GM18873 (cell line): ENCODE measurements around the gene GNA15.
"Not testable (repeated sequence)": the region's sequence is repeated elsewhere in the genome, so short reads cannot be mapped to it uniquely, and the experiment has no call there.

ENCODE experiments used
- ATAC-seq: cut with Tn5 transposase; IDR thresholded peaks from one replicate; pipeline ENCODE4 v1.9.1; 2021; ENCODE audit warnings: mild to moderate bottlenecking, moderate library complexity, moderate number of reproducible peaks; ENCODE audit not compliant: unreplicated experiment, low FRiP score

The GNA15 gene

DNA sequence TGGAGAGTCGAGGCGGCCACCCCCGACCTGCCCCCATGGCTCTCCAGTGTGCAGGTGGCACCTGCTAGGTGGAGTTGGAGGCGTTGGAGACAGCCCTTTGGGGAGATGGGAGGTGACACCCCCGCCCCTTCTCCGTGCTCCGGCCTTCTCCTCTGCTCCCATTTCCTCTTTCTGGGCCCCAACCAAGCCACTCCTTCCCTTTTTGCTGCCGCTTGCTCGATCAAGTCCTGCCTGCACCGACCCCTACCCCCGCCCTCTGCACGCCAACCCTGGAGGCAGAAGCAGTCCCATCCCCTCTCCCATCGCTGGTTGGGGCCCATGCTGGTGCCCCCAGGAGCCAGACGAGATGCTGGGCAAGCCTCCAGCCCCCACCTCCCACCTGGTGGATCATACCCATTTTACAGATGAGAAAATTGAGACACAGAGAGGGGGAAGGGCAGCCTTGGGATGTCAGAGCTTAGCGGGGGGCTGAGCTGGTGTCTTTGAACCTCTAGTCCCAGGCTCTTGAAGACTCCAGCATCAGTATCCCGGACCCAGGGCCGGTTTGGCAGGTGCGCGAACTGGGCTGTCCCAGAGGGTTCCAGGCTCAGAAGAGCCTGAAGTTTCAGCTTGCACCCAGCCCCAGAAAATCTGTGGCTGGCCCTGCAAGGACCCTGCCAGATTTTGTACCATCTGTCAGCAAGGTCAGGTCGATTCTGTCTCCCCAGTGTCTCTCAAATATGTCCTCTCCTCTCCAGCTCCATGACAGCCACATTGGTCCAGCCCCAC, 10.3 kb downstream of the GNA15 start:
- ATAC-seq, result no peak

GRCh38 chr19:3146677-3147100, 10.9 kb downstream of the GNA15 start:
- no peak for ATAC-seq

DNA sequence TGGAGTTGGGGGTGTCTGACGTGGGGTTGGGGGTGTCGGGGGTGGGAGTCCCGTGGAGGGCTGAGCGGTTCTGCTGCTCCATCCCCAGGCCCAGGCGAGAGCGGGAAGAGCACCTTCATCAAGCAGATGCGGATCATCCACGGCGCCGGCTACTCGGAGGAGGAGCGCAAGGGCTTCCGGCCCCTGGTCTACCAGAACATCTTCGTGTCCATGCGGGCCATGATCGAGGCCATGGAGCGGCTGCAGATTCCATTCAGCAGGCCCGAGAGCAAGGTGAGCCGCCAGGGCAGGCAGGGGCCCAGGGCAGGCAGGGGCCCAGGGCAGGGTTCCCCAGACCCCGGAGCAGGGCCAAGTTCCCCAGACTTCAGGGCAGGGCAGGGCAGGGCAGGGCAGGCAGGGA, 12.7 kb downstream of the GNA15 start:
- no peak for ATAC-seq

DNA sequence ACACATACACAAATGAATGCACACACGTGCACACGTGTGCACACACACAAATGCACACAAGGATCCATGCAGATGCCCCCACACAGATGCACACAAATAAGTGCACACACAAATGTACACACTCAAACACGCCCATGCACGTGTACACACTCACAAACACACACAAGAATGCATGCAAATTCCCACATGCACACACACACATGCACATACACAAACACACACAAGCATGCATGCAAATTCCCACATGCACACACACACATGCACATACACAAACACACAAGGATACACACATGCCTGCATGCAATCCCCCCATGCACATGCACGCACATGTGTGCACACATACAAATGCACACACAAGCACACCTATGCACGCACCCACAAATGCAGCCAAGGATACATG, 13.3 kb downstream of the GNA15 start:
- no peak for ATAC-seq

- ATAC-seq, result no peak
These were observed 14.0 kb downstream of the GNA15 start for GRCh38 chr19:3149526-3150505.

GRCh38 chr19:3150739-3151329, 15.0 kb downstream of the GNA15 start:
- ATAC-seq, result no peak

DNA sequence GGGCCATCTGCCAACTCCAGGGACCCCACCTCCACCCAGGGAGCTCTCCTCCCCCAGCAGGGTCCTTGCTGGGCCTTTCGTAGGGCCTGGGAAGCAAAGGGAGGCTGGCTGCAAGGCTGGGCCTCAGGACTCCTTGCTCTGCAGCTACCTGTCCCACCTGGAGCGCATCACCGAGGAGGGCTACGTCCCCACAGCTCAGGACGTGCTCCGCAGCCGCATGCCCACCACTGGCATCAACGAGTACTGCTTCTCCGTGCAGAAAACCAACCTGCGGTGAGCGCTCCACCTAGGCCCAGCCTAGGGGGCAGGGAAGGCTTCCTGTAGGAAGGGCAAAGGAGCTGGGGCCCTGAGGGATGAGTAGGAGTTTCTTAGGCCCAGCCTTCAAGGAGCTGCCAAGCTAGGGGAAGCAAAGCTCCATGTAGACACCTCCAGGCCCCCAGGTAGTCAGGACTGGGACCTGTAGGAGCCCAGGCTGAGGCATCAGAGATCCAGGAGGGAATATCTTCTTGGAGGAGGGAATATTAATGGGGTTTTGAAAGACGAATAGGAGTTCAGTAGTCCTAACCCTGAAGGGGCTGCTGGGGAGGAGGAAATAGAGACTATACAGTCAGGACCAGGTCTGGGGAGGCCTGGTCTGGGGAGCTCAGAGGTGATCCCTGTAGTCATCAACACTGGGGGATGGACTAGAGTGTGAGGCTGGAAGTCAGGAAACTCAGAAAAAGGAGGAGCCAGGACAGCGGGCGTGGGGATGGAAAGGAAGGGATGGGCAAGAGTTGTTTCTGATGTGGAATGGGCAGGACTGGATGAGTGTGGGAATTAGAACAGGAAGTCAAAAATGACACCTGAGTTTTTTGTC, 16.0 kb downstream of the GNA15 start:
- no peak for ATAC-seq

DNA sequence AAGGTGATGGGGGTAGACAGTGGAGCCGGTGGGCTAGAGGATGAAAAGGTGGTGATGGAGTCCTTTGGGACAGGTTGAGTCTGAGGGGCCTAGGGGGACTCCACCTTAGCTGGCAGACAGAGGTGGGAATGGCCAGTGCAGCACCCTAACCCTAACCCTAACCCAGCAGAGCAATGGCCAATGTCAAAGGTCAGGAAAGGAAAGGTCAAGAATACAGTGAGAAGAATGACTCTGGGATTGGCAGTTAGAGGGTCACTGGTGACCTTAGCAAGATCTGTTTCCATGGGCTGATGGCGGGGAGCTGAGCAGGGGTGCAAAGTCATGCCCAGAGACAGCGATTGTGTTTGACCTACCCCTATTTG, 16.6 kb downstream of the GNA15 start:
- no peak for ATAC-seq

DNA sequence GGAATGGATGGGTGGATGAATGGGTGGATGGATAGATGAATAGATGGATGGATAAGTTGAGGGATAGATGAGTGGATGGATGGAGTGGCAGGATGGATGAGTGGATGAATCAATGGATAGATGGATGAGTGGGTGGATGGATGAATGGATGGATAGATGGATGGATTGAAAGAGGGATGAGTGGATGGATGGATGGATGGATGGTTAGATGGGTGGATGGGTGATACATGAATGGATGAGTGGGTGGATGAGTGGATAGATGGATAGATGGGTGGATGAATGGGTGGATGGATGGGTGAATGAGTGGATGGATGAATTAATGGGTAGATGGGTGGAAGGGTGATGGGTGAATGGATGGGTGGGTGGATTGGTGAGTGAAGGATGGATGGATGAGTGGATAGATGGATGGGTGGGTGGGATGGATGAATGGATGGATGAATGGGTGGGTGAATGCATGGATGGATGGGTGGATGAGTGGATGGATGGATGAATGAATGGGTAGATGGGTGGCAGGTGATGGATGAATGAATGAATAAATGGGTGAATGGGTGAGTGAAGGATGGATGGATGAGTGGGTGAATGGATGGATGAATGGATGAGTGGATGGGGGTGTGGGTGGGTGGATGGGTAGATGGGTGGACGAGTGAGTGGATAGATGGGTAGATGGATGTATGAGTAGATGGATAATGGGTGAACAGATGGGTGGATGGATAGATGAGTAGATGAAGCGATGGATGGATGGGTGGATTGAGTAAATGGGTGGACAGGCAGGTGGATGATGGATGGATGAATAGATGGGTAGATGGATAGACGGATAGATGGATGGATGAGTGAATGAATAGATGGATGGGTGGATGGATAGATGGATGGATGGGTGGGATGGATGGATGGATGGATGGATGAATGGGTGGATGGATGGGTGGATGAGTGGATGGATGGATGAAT, 17.7 kb downstream of the GNA15 start:
- ATAC-seq, result no peak

DNA sequence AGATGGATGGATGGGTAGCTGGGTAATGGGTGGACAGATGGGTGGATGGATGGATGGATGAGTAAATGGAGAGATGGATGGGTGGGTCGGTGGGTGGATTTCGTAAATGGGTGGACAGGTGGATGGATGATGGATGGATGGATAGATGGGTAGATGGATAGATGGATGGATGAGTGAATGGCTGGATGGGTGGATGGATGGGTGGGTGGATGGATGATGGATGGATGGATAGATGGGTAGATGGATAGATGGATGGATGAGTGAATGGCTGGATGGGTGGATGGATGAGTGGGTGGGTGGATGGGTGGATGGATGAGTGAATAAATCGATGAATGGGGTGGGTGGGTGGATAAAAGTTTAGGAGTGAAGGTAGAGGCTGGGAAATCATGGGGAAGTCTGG, 18.6 kb downstream of the GNA15 start:
- not testable (repeated sequence) for ATAC-seq

- peak; percentile 54 for ATAC-seq
These were observed 19.3 kb downstream of the GNA15 start for GRCh38 chr19:3154957-3155736.

GRCh38 chr19:3157096-3157845, 21.4 kb downstream of the GNA15 start:
- no peak for ATAC-seq

GRCh38 chr19:3159565-3159964, 23.7 kb downstream of the GNA15 start:
- ATAC-seq, result no peak

DNA sequence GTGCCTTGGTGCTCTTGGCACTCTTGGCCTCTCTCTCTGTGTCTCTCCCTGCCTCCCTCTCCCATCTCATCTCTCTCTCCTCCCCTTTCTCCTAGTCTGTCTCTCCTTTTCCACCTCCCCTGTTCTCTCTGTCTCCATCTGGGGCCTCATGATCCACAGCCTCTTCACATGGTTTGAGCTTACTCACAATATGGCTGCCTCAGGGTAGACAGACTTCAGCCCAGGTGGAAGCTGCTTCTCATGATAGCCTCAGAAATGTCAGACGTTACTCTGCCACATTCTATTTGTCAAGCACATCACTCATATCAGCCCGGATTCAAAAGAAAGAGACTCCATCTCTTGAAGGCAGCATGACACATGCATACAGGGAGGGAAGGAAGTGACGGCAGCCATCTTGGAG, 24.4 kb downstream of the GNA15 start:
- no peak for ATAC-seq

DNA sequence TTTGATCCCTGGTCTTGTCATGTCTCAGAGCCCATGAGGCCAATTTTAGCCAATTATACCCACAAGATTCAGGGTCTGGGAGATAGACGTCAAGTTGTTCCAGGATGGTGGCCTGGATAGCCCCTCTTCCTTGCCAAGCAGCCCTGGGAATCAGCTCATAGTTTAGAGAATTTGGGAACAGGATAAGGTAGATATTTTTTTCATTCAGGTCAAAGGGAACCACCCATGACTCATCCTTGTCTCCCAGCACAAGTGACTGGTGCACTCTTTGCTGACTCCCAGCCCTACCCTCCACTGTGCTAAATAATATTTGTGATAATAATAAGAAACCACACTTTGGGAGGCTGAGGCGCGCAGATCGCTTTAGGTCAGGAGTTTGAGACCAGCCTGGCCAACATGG, 25.6 kb downstream of the GNA15 start:
- ATAC-seq, result no peak

DNA sequence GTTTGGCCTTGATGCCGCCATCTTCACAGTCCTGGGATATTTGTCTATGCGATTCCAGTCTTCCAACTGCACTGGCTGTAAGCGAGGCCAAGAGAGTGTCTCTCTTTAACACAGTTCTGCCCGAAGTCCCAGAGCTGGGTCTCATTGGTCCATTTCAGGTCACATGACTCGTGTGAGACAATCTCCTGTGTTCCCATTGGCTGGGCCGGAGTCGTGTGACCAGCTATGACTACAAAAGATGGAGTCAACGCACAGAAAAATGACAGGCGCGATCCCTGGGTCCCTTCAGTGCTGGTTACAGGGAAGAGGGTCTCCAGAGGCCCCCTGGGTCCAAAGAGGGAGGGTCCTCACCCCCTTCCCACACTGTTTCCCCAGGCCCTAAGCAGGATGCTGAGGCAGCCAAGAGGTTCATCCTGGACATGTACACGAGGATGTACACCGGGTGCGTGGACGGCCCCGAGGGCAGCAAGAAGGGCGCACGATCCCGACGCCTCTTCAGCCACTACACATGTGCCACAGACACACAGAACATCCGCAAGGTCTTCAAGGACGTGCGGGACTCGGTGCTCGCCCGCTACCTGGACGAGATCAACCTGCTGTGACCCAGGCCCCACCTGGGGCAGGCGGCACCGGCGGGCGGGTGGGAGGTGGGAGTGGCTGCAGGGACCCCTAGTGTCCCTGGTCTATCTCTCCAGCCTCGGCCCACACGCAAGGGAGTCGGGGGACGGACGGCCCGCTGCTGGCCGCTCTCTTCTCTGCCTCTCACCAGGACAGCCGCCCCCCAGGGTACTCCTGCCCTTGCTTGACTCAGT, 26.8 kb downstream of the GNA15 start:
- ATAC-seq, result no peak
